Esophagus squamous epithelium (tissue), 4 donors: ENCODE results near the gene MPP7.

ENCODE experiments used
- CTCF ChIP-seq, 6 experiments: fragments of 450-650 bp in 4 of 6; fragments of 200-600 bp in 2 of 6; sonication (generic) in 2 of 6; IDR thresholded peaks; one replicate each; pipeline ENCODE4 v1.5.1; 2016 to 2019; ENCODE audit warnings: antibody characterized with exemption in 6 of 6, mild to moderate bottlenecking in 4 of 6, moderate library complexity in 4 of 6
- POLR2A ChIP-seq, 4 donors: fragments of 450-650 bp; IDR thresholded peaks; one replicate each; pipeline ENCODE4 v1.6.1; 2017; ENCODE audit warnings: antibody characterized with exemption in 4 of 4, mild to moderate bottlenecking in 4 of 4, moderate library complexity in 3 of 4

- TF ChIP-seq POLR2A (IDR thresholded peaks at IDR 0.05): no peak
- no peak for TF ChIP-seq CTCF (IDR thresholded peaks at IDR 0.05)
These were observed 28.4 kb downstream of the MPP7 start for GRCh38 chr10:28274475-28274874.
